NCI-H2171 (cell line): ENCODE data around the gene CD109.
A peak's percentile ranks its signal among the peaks of the same experiment; 100 is the strongest.

Experiments
- DNase-seq: peaks from one replicate; lab custom pipeline; 2025; lab: John Stamatoyannopoulos, UW

The CD109 gene

DNA sequence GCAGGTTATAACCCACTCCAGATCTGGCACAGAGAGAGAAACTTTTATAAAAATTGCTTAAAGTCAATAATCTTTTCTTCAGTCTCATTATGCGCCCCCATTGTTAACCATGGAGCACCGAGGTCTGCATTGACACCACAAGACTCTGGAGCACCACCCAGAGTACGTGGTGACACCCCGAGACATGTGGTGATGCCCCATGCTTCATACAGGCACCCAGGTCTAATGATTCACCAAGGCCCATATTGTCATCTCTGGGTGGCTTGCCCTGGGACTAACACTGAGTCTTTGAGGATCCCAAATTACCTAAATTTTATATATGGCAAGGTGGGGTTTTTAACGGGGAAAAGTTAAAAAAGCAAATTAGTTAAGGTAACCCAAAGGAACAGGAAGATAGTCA lies 31.1 kb downstream of the CD109 start:
- no peak for DNase-seq

DNA sequence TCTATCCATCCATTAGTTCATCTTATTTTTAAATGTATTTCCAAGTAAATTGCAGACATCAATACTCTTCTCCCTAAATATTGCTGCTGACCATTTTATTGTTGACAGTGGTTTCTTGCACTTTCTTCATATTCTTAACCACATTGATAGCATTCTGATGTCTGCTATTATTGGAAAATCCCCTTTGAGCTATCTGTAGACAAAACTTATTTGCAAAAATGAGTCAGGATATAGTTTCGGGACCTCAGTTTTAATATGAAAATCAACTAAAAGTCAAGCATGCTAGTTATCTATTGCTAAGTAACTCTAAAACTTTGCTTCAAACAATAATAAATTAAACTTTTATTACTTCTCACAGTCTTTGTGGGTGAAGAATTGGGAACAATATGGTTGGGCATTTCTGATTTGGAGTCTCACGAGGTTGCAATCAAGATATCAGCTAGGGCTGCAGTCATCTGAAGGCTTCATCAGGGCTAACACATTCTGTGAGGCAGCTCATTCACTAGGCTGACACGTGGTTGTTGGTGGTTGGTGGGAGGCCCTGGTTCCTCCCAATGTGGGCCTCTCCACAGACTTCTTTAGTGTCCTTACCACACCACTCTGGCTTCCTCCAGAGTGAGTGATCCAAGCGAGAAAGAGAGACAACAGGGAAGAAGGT lies 32.7 kb downstream of the CD109 start:
- no peak for DNase-seq

DNA sequence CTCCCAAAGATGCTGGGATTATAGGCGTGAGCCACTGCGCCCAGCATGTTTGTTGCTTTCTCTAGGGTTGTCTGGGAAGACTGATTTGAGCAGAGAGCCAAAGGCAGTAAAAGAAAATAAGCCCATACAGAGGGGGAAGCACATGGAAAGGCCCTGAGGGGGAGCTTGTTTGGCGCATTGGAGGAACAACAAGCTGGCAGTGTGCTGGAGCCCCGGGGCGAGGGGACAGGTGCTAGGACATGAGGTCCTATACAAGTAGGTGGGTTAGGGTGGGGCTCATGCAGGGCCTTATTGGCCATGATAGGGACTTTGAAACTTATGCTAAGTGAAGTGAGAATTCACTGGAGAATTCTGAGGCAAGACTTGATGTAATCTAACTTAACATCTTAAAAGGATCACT lies 35.3 kb downstream of the CD109 start:
- DNase-seq: no peak

DNA sequence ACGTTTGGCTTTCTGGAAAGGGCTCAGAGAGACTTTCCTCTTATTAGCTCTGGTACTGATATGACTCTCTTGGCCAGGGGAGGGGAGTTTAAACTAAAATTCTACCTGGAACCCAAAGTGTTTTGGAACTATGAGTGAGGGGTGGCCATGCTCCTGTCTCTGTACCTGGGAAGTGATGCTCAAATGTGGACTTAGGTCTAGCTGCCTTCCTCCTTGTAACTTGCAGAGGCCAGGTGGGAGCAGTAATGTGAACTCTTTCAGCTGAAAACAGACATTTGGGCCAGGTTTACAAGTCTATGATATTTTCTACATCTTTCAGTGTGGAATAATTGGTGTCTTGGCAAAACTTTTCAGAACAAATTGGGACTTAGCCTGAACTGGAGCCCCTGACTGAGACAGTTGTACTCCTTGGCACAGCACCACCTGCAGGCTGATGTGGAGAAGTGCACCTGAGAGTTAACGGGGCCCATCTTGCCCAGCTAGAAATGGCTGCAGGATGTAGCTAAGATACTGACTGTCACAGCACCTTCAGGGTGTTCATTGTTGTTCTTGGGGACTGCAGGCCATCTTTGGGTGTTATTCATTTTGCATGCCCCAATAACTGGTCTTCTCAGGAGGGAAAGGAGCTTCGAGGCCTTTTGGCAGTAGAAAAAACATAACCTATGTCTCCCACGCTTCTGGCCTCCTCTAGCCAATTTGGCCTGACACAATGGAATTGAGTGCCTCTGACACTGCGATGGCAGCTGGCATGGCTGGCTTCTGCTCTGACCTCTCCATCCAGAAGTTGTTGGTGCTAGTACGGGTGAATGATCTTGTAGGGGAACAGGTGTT lies 37.1 kb downstream of the CD109 start:
- DNase-seq: peak; percentile 2

DNA sequence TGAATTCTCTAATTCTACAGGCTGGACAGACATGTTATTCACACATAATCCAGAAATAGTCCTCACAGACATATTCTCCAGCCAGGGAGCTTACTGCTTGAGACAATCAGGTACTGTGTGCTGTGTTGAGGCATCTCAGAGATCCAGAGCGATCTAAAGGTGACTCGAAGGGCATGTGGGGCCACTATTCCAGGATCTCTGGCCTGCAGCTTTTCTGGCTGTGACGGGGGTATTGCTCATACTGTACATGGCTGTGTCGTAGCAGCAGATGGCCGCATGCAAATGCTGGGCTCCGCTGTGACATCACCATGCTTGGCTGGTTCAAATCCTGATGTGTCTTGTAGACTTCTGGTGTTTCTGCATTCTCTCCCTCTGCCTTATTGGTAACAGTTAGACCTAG lies 37.8 kb downstream of the CD109 start:
- DNase-seq: no peak

DNA sequence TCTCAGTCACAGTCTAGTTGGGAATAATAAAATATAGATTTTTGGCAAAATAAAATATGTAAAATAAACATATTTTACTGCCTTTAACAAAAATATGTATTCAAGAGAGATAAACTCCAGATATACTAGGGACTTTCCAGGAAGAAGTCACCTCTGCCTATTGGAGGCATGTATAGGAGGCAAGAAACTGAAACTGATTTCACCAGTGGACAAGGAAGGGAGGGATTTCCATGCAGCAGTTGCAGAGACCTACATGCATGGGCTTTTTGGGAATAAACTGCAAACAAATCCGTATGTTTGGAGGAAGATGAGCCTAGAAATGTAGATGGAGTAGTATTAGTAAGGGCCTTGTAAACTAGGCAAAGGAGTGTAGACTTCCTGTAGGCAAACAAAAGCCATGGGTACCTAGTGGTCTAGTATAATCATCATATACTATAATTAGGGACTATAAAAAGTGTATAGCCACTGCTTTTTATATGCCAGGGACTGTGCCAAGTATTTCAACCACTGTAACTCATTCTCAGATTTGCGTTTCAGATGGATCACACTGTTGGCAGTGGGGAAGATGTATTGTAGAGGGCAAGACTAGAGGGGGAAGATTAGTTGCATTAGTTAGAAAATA lies 38.9 kb downstream of the CD109 start:
- no peak for DNase-seq

DNA sequence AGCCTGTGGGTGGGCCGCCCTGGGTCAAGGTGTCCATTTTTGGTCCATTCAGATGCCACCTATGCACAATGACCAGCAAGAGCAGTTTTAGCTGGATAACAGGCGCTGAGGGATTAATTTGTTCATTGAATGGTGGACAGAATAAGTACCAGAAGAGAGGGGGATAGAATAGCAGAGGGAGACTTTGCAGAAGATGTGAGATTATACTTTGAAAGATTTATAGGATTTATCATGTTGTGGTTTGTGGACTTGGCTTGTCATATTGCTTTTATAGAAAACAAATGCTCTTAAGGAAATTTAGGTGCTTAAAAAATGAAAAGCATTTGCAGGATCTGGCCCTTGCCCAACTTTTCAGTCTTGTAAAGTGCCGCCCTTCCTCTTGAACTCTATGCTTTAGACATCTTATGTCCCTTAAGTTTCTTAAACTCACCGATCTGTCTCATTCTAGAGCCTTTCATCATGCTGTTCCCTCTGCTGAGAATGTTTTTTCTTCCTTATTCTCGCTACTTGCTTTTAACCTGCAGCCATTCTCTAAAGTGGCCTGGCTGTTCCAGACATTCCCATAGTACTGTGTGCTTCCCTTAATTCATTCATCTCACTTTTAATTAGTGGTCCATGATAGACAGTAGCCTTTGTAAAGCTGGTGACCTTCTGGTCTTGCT lies 42.5 kb downstream of the CD109 start:
- no peak for DNase-seq

DNA sequence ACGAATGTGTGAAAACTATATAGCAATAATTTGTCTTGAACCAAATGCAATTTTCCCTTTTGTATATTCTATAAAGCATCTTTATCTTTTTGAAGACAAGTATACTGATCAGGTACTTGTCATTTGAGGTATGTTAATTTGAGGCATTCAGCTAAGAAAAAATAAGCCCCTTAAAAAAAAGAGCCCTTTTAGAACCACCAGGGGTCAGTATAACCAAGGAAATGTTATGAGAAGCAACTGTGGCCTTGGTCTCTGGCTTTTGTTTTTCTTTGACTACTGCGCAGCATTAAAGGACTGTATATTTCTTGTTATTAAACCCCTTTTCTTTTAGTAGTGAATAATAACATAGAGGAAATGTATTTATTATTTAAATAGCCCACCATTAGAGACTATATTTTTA lies 43.1 kb downstream of the CD109 start:
- peak; percentile 28 for DNase-seq

DNA sequence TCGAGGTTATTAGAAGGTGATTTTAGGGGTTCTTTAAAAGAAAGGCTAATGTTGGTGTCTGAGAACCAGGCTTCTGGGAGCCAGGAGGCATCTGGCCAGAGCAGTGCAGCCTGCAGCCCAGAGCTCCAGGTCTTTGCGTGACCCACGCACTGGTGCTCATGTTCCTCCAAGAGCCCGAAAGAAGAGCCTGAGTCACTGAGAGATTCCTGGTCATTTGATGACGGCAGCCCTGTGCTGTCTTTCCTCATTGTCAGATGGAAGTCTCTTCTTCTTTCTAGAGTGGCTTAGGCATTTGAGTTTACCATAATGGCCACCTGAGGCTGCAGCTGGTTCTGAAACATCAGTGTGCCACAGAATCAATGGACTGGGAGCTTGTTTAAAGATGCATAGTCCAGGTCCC lies 46.4 kb downstream of the CD109 start:
- DNase-seq: no peak

DNA sequence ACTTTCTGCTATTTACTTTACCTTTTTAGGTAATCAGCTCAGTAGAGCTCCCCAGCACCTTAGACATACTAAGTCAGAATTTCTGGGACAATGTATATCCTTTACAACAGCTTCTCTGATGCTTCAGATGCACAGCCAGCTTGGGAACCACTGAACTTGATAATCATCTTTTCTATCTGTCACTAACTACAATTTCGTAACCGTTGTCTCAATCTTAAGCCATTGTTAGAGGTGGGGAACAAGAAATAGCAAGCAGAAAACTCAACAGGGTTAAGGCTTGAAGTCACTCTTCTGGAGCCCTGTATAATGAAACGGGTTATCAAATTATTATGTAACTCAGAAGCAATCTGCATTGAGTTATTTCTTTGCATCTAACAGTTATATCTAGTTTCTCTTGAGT lies 47.1 kb downstream of the CD109 start:
- DNase-seq: no peak

DNA sequence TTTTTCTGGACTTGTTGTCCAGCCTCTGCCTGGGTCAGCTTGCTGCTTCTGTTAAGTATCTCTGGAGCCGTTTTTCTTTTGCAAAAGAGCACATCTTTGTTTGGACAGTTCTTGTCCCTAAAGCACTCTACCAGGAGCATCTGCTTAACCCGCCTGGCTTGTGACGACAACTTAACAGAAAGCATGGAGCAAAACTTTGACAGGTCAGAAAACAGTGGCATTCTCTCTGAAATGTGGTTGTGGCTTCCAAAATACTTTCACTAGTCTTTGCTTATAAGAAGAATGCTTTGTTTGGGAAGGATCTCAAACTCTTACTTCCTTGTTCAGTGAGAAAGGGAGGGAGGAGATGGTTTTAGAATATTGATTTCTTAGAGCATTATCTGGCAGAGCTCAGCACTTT lies 47.6 kb downstream of the CD109 start:
- DNase-seq: no peak

DNA sequence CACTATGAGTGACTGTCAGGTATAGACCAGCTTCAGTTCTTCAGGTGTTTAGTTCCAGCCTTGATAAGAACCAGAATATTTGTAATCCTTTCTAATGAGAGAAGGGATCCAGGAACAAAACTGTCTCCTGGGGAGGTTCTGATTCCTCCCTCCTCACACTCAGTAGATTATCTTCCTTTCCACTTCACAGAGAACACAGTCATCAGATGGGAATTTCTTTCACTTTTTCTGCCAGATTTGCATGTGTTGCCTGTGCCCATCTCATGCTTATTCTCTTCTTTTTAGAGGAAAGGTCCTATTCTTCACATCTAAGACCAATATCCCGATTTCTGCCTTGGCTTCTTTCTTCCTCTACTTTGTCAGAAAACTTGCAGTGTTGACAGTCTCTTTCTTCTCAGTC lies 50.8 kb downstream of the CD109 start:
- no peak for DNase-seq

DNA sequence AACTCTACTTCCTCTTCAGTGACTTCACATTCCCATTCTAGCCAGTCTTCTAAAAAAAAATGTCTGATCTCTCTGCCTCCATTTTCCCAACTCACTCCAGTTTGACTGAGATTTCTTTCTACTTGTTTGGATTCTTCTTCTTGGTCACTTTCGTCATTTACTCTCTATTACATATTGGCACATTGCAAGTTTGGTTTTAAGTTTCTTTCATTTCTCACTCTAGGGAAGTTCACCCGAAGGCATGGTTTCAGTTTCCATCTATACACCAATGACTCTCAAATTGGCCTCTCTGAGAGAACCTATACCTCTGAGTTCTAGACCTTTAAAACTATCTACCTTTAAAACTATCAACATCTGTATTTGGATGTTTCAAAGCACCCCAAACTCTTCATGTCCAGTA lies 51.3 kb downstream of the CD109 start:
- no peak for DNase-seq

DNA sequence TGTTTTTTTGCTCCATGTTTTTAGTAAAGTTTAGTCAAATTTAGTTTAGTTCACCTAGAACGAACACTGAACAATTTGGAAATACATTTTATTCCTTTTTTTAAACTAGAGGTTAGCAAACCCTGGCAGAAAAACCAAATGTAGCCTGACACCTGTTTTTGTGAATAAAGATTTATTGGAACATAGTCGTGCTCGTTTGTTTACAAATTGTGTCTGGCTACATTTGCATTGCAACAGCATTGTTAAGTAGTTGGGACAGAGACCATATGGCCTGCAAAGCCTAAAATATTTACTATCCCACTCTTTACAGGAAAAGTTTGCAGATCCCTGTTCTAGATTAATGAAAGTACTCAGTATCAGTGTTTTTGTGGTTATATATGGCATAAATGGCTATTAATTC lies 56.9 kb downstream of the CD109 start:
- DNase-seq: no peak

DNA sequence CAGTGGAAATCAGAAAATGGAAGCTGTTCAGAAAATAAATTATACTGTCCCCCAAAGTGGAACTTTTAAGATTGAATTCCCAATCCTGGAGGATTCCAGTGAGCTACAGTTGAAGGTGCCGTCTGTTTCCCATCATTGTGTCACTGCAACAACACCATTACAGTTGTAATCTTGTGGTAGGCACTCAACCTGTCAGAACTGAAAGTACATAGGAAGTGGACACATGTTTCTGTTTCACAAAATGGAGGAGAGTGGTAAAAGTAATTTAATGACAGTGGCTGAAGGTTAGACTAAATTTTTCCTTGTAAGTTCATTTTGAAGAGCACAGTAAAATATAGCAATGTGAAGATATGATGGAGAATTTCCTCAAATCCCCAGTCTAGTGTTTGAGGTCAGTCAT lies 70.0 kb downstream of the CD109 start:
- DNase-seq: no peak

DNA sequence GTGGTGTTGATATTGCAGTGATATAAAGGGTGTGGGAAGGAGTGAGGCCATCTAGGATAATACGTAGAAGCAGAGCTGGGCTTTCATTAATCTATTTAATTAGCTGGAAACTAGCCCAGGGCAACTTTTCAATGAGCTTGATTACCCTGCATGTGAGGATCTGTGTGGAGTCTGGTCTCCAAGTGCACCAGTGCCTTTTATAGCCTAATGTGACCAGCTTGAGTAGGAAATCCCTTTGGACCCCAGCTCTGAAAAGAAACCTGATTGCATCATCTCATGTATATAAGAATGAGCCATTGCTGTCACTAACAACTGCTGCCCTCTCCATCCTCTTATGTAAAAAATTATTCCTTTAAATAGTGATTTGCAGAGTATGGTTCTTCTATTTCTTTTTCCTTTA lies 72.6 kb downstream of the CD109 start:
- no peak for DNase-seq

DNA sequence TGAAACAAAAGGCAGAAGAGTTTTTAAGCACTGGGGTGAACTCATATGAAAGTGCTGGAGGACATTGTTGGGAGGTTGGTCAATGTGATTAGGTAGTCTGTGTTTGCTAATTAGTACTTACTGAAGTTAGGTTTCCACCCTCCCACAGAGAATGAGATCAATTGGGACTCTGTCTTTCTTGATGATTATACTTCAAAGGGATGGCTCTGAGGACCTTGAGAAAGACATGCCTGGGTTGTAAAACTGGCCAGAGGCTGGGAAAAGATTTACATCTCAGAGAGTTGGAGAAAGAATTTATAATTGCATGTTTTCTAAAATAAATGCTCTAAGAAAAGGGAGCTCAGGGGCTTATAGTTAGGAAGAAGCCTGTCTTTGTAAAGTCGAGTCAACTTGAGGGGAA lies 74.0 kb downstream of the CD109 start:
- no peak for DNase-seq

DNA sequence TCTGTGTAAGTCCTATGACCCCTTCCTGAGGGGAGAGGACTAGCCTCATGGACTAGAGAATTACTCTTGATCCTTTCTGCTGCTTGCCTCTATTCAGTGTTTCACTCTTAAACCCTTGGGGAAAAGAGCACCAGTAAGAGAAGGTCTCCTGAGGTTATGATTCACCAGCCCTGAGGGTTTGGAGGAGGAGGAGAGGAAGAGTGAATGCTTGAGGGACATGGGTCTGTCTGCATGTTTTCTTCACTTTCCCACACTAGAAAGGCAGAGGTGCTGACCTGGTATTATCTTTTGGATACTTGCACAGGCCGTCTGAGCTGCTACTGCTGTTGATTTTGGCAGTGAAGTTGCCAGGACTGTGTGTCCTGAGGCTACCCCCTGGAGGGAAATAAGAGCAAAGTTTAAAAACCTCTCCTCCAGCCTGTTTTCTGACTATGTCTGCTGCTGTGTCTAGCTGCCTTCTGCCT lies 78.3 kb downstream of the CD109 start:
- no peak for DNase-seq

DNA sequence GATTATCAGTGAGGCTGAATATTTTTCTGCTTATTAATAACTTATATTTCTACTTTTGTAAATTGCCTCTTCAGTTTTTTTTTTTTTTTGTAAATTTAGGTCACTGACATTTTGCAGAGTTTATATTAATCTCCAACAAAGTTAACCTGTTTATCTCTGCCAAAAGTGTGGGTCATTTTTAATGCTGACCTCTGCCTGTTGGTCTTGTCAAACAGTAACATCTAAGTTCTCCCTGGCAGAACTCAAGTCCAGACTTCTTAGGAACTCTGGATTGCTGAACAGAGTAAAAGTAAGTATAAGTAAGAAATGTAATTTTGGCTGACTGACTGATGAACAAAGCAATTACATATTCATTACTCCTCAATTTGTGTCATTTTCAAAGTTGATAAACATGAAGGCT lies 83.9 kb downstream of the CD109 start:
- DNase-seq: no peak

DNA sequence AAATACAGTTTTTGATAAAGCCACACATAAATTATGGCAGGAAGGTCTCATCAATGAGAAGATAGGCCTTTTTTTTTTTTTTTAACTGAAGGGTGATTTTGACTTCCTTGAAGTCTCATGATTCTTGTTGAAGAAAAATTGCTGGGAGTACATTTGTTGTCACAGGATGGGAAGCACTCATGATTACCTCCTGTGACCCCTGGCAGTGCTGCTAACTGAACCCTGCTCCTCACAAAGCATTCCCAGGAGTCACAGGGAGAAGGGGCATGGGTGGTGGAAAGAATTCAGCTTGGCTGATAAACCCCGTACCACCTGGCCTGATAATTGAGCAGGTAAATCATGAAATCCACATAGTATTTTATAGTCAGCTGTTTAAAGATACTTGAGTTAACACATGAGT lies 86.9 kb downstream of the CD109 start:
- no peak for DNase-seq

DNA sequence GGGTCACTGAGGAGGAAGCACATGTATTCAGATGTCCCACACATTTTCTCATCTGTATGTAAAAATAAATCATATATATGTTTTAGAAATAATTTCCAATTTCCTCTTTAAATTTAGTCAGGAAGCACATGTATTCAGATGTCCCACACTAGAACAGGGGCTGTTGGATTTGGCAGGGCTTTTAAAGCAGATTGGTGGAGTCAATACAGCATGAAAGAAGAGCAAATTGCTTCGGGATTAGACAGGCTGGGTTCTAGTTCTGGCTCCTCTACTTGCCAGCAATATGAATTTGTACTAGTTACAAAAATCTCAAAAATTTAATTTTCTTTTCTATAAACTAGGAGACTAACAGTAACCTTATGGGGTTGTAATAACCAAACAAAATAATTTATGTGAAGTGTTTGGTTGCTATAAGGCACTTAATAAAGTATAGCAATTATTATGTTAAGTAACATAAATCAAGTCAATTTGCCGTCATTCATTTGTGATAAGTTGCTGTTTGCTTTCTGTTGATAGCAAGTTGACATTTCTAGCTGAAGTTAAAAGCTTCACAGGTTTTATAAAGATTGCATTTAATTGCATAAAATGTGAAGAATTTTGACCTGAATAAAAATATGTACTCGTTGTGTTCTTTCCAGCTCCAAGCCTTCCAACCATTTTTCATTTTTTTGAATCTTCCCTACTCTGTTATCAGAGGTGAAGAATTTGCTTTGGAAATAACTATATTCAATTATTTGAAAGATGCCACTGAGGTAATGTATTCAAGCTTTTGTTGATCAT lies 88.9 kb downstream of the CD109 start:
- no peak for DNase-seq

DNA sequence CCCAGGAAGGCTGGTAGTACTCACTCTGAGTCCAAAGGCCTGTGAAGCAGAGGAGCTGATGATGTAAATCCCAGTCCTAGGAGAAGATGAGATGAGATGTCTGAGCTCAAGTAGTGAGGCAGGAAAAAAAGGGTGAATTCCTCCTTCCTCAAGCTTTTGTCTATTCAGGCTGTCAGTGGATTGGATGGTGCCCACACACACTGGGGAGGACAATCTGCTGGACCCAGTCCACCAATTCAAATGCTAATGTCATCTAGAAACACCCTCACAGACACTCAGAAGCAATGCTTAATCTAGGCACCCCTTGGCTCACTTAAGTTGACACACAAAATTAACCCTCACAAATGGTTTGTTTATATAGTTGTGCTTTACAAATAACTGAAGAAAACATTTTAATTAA lies 94.6 kb downstream of the CD109 start:
- no peak for DNase-seq
